Mucosa of descending colon (tissue), 3 donors: ENCODE measurements around the gene EEF1E1. TPM values are rescaled to one million over a fixed set of nuclear protein-coding genes. Genes with fewer than 3 reads are reported as not detected.

ENCODE experiments used
- ATAC-seq: fragments of 200-7000 bp; cut with Tn5 transposase; one replicate; pipeline ENCODE4 v1.9.1; 2020; ENCODE audit warnings: mild to moderate bottlenecking, moderate library complexity
- DNase-seq, 3 donors: peaks; one replicate each; pipeline ENCODE4 v3.0.0-alpha.2; 2020
- H3K36me3 ChIP-seq: fragments of 200-600 bp; one replicate; pipeline ENCODE4 v1.8.0; 2021; ENCODE audit warnings: low read depth, mild to moderate bottlenecking
- H3K4me1 ChIP-seq: fragments of 200-600 bp; one replicate; pipeline ENCODE4 v1.8.0; 2021; ENCODE audit warnings: low read depth, mild to moderate bottlenecking
- H3K4me3 ChIP-seq: fragments of 200-600 bp; one replicate; pipeline ENCODE4 v1.8.0; 2021; ENCODE audit warnings: mild to moderate bottlenecking
- H3K9me3 ChIP-seq: fragments of 200-600 bp; one replicate; pipeline ENCODE4 v1.8.0; 2021; ENCODE audit warnings: mild to moderate bottlenecking
- intact Hi-C, 2 donors: fragments of 100-400 bp; cut with DNase I in 1 of 2; cut with micrococcal nuclease in 1 of 2; formaldehyde crosslinking; loops; one replicate each; pipeline versions ENCODE4 v1.11.0 to v1.11.1; 2022; cut with DNase I, micrococcal nuclease
- total RNA-seq, 3 donors: library from RNA; stranded (reverse); fragmentation: NEBNext Ultra II Directional in 2 of 3; extraction: Animal tissue kit (Norgen Biotek cat#: 25700) in 2 of 3; gene quantifications; one replicate each; pipeline versions ENCODE4 v1.2.1 to v1.2.4, GENCODE V29; 2021 to 2023
- TF ChIP-seq, protein P1 (sequence below): fragments of 200-600 bp; IDR thresholded peaks from one replicate; pipeline ENCODE4 v1.8.0; 2022; ENCODE audit warnings: antibody characterized with exemption, mild to moderate bottlenecking
- donor health status: DM: no; HTN: no; CAD: no; lungs with moderate emphysema.
- donor health status: DM: no; HTN: no; CAD: no.
- donor health status: DM: no; HTN: yes; CAD: no.

EEF1E1 gene
- total RNA-seq, 3 donors from 2014 or later = 7.8 to 16.4 (median 8.6) TPM

GRCh38 chr6:8135276-8135675 is 32.9 kb upstream of the EEF1E1 start:
- ATAC-seq (no peak), DNase-seq (no peak)
- no peaks in the 10 kb centered on the region for H3K36me3 ChIP-seq
- H3K4me3 ChIP-seq = no peak overlapping the region
- TF ChIP-seq, protein P1, sequence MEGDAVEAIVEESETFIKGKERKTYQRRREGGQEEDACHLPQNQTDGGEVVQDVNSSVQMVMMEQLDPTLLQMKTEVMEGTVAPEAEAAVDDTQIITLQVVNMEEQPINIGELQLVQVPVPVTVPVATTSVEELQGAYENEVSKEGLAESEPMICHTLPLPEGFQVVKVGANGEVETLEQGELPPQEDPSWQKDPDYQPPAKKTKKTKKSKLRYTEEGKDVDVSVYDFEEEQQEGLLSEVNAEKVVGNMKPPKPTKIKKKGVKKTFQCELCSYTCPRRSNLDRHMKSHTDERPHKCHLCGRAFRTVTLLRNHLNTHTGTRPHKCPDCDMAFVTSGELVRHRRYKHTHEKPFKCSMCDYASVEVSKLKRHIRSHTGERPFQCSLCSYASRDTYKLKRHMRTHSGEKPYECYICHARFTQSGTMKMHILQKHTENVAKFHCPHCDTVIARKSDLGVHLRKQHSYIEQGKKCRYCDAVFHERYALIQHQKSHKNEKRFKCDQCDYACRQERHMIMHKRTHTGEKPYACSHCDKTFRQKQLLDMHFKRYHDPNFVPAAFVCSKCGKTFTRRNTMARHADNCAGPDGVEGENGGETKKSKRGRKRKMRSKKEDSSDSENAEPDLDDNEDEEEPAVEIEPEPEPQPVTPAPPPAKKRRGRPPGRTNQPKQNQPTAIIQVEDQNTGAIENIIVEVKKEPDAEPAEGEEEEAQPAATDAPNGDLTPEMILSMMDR = no peak
- no peaks in the 10 kb centered on the region for H3K4me1 ChIP-seq
- intact Hi-C loops = no loop called here
- no peaks in the 10 kb centered on the region for H3K9me3 ChIP-seq

GRCh38 chr6:8132130-8132529 is 29.8 kb upstream of the EEF1E1 start:
- Histone ChIP-seq H3K9me3 (no peaks in the 10 kb centered on the region), H3K4me1 (no peaks in the 10 kb centered on the region), H3K36me3 (no peaks in the 10 kb centered on the region), H3K4me3 (no peak overlapping the region)
- DNase-seq = no peak
- no peak for ATAC-seq
- TF ChIP-seq, protein P1 = no peak
- intact Hi-C loops = loop anchor here in 1 of 2 donors (5.0 kb wide), 1 partner anchor 85 kb away; no protein-coding TSS in a partner anchor

DNA sequence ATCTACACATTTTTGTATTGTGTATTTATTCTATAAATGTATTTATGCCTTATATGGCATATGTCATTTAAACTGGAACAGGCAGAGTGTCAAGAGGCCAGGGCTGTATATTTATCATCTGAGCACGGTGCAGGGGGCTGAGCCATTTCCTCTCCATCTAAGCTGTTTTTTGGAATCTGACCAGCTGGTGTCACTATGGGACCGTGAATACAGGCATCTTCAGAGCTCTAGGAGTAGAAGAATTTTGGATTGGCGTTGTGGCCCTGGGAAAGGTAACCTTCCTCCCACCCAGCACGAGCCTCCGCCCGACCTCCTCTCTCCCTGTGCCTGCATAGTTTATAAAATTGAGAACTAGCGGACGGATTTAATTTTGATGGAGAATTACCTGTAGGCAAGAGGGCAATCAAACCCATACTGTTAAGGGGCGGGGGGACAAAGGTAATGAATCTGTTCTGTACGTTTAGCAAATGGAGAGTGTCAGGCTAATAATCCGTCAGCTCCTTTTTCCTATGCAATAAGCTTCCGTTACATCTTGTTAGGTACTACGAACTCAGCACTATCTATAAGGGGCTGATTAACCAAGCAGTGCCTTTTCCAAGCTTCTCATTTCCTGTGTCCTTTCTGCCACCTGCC is 29.0 kb upstream of the EEF1E1 start:
- DNase-seq = peak in 1 of 3 donors; percentile 79
- intact Hi-C loops = loop anchor here in 1 of 2 donors (5.0 kb wide), 1 partner anchor 86 kb away; no protein-coding TSS in a partner anchor
- Histone ChIP-seq H3K9me3 (no peaks in the 10 kb centered on the region), H3K4me1 (no peaks in the 10 kb centered on the region), H3K4me3 (no peak overlapping the region), H3K36me3 (no peaks in the 10 kb centered on the region)
- peak; percentile 73 for ATAC-seq
- TF ChIP-seq, protein P1 = no peak

DNA sequence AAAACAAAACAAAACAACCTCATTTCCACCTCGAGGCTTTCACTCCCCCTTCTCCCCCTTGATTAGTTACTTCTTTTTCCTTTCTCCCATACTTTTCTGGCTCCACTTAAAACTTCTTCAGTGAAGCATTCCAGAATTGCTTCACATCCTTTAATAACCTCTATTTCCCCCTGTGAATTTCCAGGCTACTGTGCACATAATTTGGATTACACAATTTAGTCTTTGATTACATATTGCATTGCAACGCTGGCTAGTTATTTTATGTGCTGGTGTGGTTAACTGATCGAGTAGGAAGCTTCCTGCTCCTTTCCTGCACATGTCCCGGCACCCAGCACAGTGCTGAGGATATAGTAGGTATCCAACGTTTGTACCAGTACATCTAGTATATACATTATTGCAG is 28.1 kb upstream of the EEF1E1 start:
- TF ChIP-seq, protein P1 = no peak
- Histone ChIP-seq H3K9me3 (no peaks in the 10 kb centered on the region), H3K4me1 (no peaks in the 10 kb centered on the region), H3K4me3 (no peak overlapping the region), H3K36me3 (no peaks in the 10 kb centered on the region)
- DNase-seq (no peak), ATAC-seq (no peak)
- intact Hi-C loops = loop anchor here in 1 of 2 donors (5.0 kb wide), 1 partner anchor 87 kb away; no protein-coding TSS in a partner anchor

GRCh38 chr6:8123236-8123635 is 20.9 kb upstream of the EEF1E1 start:
- TF ChIP-seq, protein P1 = no peak
- intact Hi-C loops = no loop called here
- Histone ChIP-seq H3K36me3 (no peaks in the 10 kb centered on the region), H3K9me3 (no peaks in the 10 kb centered on the region), H3K4me3 (no peak overlapping the region), H3K4me1 (no peaks in the 10 kb centered on the region)
- ATAC-seq (no peak), DNase-seq (no peak)
